ENCODE measurements around the gene LRP1B. TPM values are rescaled to one million over a fixed set of nuclear protein-coding genes. Genes with fewer than 3 reads are reported as not detected.

Gene LRP1B
- total RNA-seq, 1 donor from 2014 or later: 0.54 TPM

DNA sequence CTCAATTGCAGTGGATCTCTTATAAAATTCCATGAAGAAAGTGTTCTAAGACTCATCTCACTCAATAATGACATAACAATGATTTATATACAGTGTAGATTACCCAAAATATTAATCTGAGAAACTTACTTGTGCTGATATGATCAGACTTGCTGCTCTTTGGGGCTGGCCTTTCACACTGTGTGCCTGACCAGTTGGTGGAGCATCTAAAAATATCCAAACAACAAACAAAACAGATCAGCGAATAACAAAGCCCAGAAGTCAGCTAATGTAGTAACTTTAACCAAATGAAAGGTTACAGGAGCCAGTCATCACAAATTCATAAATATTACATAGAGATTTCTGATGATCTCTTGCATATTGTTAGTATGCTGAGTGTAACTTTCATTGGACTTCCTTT is 1883.9 kb downstream of the LRP1B start:
- Mint-ChIP-seq H3K27ac (ENCODE audit: unreplicated experiment) (no peak overlapping the region), H3K4me3 (no peak overlapping the region), H3K4me1 (no peaks in the 10 kb centered on the region), H3K36me3 (ENCODE audit: low read depth) (no peaks in the 10 kb centered on the region), H3K9me3 (no peaks in the 10 kb centered on the region), H3K27me3 (ENCODE audit: low read depth) (peaks cover 2% of the 10 kb centered on the region)
- TF ChIP-seq, protein P1, sequence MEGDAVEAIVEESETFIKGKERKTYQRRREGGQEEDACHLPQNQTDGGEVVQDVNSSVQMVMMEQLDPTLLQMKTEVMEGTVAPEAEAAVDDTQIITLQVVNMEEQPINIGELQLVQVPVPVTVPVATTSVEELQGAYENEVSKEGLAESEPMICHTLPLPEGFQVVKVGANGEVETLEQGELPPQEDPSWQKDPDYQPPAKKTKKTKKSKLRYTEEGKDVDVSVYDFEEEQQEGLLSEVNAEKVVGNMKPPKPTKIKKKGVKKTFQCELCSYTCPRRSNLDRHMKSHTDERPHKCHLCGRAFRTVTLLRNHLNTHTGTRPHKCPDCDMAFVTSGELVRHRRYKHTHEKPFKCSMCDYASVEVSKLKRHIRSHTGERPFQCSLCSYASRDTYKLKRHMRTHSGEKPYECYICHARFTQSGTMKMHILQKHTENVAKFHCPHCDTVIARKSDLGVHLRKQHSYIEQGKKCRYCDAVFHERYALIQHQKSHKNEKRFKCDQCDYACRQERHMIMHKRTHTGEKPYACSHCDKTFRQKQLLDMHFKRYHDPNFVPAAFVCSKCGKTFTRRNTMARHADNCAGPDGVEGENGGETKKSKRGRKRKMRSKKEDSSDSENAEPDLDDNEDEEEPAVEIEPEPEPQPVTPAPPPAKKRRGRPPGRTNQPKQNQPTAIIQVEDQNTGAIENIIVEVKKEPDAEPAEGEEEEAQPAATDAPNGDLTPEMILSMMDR (conservative IDR thresholded peaks at IDR 0.05): no peak
- no peak for DNase-seq (ENCODE audit: low read depth, low spot score)

- TF ChIP-seq, protein P1 (conservative IDR thresholded peaks at IDR 0.05): no peak
- no peaks in the 10 kb centered on the region for H3K4me1 Mint-ChIP-seq
- no peak overlapping the region for H3K4me3 Mint-ChIP-seq
- peaks cover 2% of the 10 kb centered on the region for H3K27me3 Mint-ChIP-seq (ENCODE audit: low read depth)
- no peak for DNase-seq (ENCODE audit: low read depth, low spot score)
- no peaks in the 10 kb centered on the region for H3K36me3 Mint-ChIP-seq (ENCODE audit: low read depth)
- H3K9me3 Mint-ChIP-seq: no peaks in the 10 kb centered on the region
- H3K27ac Mint-ChIP-seq (ENCODE audit: unreplicated experiment): no peak overlapping the region
These were observed 1884.8 kb downstream of the LRP1B start for GRCh38 chr2:140246058-140246457.

DNA sequence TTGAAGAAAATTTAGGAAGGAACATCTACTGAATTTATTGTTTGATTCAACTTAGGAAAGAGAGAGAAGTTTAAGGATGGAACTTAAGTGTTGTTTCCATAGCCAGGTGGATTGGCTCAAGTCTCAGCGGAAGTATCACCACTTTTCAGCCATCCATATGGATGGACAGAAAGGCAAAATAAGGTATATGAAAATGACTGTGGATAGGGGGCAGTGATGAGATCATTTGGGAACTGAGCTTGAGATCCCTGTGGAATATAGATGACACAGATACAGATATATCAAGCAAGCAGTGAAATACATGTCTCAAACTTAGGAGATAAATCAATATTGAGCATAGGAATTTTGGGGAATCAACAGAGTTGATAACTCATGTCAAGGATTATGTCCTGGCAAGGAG is 1887.9 kb downstream of the LRP1B start:
- no peaks in the 10 kb centered on the region for H3K9me3 Mint-ChIP-seq
- TF ChIP-seq, protein P1 (conservative IDR thresholded peaks at IDR 0.05): no peak
- no peak for DNase-seq (ENCODE audit: low read depth, low spot score)
- no peaks in the 10 kb centered on the region for H3K4me1 Mint-ChIP-seq
- H3K36me3 Mint-ChIP-seq (ENCODE audit: low read depth): no peaks in the 10 kb centered on the region
- H3K4me3 Mint-ChIP-seq: no peak overlapping the region
- no peak overlapping the region for H3K27ac Mint-ChIP-seq (ENCODE audit: unreplicated experiment)
- peaks cover 2% of the 10 kb centered on the region for H3K27me3 Mint-ChIP-seq (ENCODE audit: low read depth)

- no peak overlapping the region for H3K4me3 Mint-ChIP-seq
- no peaks in the 10 kb centered on the region for H3K4me1 Mint-ChIP-seq
- TF ChIP-seq, protein P1 (conservative IDR thresholded peaks at IDR 0.05): no peak
- no peaks in the 10 kb centered on the region for H3K36me3 Mint-ChIP-seq (ENCODE audit: low read depth)
- no peaks in the 10 kb centered on the region for H3K9me3 Mint-ChIP-seq
- H3K27ac Mint-ChIP-seq (ENCODE audit: unreplicated experiment): no peak overlapping the region
- DNase-seq (ENCODE audit: low read depth, low spot score): no peak
- H3K27me3 Mint-ChIP-seq (ENCODE audit: low read depth): no peaks in the 10 kb centered on the region
These were observed 1896.7 kb downstream of the LRP1B start for GRCh38 chr2:140234116-140234515.

- Mint-ChIP-seq H3K4me1 (no peaks in the 10 kb centered on the region), H3K9me3 (no peaks in the 10 kb centered on the region), H3K27me3 (ENCODE audit: low read depth) (no peaks in the 10 kb centered on the region), H3K36me3 (ENCODE audit: low read depth) (no peaks in the 10 kb centered on the region), H3K4me3 (no peak overlapping the region), H3K27ac (ENCODE audit: unreplicated experiment) (no peak overlapping the region)
- no peak for DNase-seq (ENCODE audit: low read depth, low spot score)
- TF ChIP-seq, protein P1 (conservative IDR thresholded peaks at IDR 0.05): no peak
These were observed 1919.9 kb downstream of the LRP1B start for GRCh38 chr2:140210963-140211362.

DNA sequence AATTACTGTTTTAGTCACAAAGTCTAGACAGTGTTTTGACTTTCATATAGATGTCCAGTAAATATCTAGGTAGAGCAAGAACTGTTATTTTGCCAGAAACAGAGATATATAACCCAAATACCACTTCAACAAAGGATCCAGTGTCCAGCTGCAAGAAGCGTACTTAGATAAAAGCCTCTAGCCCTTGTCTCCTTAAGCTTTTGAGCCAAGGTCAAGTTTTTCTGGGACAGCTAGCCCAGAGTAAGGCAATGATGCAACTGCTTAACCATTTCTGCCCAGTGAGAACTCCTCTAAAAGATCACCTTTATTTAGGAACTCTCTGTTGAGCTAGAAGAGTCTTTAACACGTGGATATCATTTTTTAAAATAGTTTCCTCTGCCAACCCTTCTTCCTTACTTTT is 1925.7 kb downstream of the LRP1B start:
- Mint-ChIP-seq H3K36me3 (ENCODE audit: low read depth) (no peaks in the 10 kb centered on the region), H3K4me1 (peaks cover 3% of the 10 kb centered on the region), H3K27me3 (ENCODE audit: low read depth) (no peaks in the 10 kb centered on the region), H3K4me3 (no peak overlapping the region), H3K9me3 (no peaks in the 10 kb centered on the region), H3K27ac (ENCODE audit: unreplicated experiment) (no peak overlapping the region)
- TF ChIP-seq, protein P1 (conservative IDR thresholded peaks at IDR 0.05): no peak
- DNase-seq (ENCODE audit: low read depth, low spot score): no peak

All from neural crest cell (in vitro differentiated cells).